ENCODE data around the gene SWAP70.

Gene SWAP70

GRCh38 chr11:9748361-9748970 lies 84.6 kb downstream of the SWAP70 start:
- TF ChIP-seq CTCF (IDR thresholded peaks at IDR 0.05; ENCODE audit: insufficient read depth, missing control alignments), result peak; percentile 78
- DNase-seq (ENCODE audit: insufficient read length, low spot score) (peak; percentile 44), FAIRE-seq (no peak)

DNA sequence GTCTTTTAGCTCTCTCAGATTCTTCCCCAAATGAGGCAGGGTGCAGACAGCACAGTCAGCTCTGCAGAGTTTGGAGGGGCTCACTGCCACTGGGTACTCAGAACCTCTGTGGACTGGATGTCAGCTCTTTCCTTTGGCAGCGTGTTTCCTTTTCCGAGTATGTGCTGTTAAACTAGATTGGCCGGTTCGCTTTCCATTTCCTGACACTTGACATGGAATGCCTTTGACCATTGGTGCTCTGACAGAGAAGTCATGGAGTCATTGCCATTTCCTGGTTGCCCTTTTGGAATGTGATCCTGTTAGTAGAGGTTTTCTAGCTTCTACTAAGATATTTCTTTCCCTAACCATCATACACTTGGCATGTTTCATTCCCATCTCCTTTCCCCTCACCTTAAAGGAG lies 86.7 kb downstream of the SWAP70 start:
- FAIRE-seq (no peak), DNase-seq (ENCODE audit: insufficient read length, low spot score) (no peak)
- TF ChIP-seq CTCF (IDR thresholded peaks at IDR 0.05; ENCODE audit: insufficient read depth, missing control alignments), result no peak

- FAIRE-seq (no peak), DNase-seq (ENCODE audit: insufficient read length, low spot score) (no peak)
- no peak for TF ChIP-seq CTCF (IDR thresholded peaks at IDR 0.05; ENCODE audit: insufficient read depth, missing control alignments)
Observed at GRCh38 chr11:9752091-9752490, 88.2 kb downstream of the SWAP70 start.

- DNase-seq (ENCODE audit: insufficient read length, low spot score) (no peak), FAIRE-seq (no peak)
- no peak for TF ChIP-seq CTCF (IDR thresholded peaks at IDR 0.05; ENCODE audit: insufficient read depth, missing control alignments)
Observed at GRCh38 chr11:9753021-9753420, 89.1 kb downstream of the SWAP70 start.

- no peak for FAIRE-seq
- DNase-seq (ENCODE audit: insufficient read length, low spot score), result no peak
- no peak for TF ChIP-seq CTCF (IDR thresholded peaks at IDR 0.05; ENCODE audit: insufficient read depth, missing control alignments)
Observed at GRCh38 chr11:9754010-9754471, 90.2 kb downstream of the SWAP70 start.

- DNase-seq (ENCODE audit: insufficient read length, low spot score), result no peak
- FAIRE-seq, result no peak
- no peak for TF ChIP-seq CTCF (IDR thresholded peaks at IDR 0.05; ENCODE audit: insufficient read depth, missing control alignments)
Observed at GRCh38 chr11:9755561-9756185, 91.8 kb downstream of the SWAP70 start.

DNA sequence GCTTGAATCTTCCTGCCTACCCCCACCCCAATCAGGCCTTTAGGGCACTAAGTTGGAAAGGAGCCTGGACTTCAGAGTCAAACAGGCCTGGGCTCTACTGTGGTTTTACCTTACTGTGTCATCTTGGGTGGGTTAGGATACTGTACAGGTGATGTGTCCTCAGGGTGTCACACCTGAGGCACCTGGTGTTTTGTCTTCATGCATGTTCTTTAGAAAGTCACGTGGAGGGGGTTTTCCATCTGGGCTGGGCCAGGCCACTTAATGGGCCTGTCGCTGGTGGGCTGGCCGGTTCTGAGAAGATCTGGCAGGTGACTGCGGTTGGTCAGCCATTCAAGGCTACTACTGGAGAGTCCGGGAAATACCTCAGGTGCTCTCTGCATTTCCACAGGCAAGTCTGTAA lies 92.6 kb downstream of the SWAP70 start:
- FAIRE-seq, result no peak
- DNase-seq (ENCODE audit: insufficient read length, low spot score), result no peak
- no peak for TF ChIP-seq CTCF (IDR thresholded peaks at IDR 0.05; ENCODE audit: insufficient read depth, missing control alignments)
